GM18909 (cell line): ENCODE data around the gene SIGLEC9.

Experiments
- ATAC-seq: cut with Tn5 transposase; IDR thresholded peaks from one replicate; pipeline ENCODE4 v1.9.1; 2021; ENCODE audit warnings: mild to moderate bottlenecking; ENCODE audit not compliant: unreplicated experiment, poor library complexity

Gene SIGLEC9

DNA sequence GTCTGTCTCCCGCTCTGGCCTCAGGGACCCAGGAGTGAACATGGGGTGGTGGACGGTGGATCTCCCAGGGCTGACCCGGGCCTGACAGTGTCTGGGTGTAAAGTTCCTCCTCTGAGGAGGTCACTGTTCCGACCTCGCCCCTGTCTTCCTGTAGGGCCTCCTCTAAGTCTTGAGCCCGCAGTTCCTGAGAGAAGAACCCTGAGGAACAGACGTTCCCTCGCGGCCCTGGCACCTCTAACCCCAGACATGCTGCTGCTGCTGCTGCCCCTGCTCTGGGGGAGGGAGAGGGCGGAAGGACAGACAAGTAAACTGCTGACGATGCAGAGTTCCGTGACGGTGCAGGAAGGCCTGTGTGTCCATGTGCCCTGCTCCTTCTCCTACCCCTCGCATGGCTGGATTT, at the start of gene SIGLEC9:
SIGLEC9 (plus strand) TSS at position 178 of the 400 bp plus-strand sequence; CDS start at position 247, 69 bp downstream.
- no peak for ATAC-seq

DNA sequence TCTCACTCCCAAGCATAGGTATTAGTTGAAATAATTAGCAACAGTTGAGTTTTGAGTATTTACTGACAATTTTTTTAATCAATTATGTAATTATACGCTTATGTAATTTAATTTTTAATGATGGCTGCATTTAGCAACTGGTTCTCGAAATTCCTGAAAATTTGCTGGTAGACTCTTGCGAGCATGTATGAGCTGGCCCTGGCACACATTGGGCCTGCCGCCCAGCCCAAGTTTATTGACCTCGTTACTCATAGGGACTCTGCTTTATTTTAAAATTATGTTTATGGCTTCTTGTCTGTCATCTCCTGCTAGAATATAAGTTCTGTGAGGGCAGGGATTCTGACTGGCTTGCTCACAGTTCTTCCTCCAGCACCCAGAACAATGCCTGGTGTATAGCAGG, 48.7 kb upstream of the SIGLEC9 start:
- no peak for ATAC-seq

DNA sequence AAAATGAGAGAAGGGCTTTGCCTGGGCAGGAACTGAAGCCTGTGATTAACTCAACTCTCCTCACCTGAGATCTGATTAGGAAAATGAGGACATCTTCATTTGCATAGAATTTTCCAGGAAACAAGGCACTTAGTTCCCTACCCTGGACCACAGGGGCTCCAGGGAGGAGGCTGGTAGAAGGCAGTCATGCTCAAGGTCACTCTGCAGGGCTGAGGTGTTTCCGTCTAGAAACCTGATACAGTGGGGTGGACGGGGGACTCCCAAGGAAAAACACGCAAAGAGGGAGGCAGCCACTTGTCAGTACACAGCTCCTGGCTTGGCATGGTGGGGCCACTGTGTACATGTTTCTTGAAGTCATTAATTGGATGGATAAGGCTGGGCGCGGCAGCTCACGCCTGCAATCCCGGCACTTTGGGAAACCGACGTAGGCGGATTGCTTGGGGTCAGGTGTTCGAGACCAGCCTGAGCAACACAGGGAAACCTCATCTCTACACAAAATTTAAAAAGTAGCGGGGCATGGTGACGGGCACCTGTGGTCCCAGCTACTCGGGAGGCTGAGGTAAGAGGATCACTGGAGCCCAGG, 48.0 kb upstream of the SIGLEC9 start:
- ATAC-seq, result no peak

DNA sequence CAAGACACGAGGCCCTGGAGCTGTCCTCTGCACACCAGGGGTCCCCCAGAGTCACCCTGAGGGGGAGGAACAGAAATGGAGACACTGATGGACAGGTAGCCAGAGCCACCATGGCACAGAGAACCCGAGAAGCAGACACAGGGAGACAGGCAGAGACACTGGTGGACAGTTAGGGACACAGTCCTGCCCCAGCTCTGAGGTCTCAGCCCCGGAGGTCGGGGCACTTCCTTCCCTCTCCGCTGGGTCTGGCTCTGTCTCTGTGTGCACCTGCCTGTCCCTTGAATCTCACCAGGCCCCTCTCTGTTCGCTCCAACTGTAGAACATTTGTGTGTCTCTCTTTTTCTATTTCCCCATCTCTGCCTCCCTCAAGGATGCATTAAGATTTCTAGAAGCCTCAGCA, 46.6 kb upstream of the SIGLEC9 start:
- no peak for ATAC-seq

DNA sequence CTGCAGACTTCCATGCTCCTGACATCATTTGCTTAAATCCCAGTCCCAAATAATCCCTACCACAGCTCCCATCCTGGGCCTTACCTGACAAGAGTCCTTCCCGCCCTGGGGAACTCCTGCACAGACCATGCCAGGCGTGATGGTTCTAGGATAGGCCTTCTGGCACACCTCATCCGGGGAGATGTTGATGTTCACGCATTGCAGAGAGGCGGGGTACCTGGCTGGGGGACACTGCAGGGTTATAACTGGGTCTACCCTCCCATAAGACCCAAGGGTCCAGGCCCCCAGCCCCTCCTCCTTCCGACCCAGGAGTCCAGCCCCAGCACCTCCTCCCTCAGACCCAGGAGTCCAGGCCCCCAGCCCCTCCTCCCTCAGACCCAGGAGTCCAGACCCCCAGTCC, 46.0 kb upstream of the SIGLEC9 start:
- no peak for ATAC-seq

DNA sequence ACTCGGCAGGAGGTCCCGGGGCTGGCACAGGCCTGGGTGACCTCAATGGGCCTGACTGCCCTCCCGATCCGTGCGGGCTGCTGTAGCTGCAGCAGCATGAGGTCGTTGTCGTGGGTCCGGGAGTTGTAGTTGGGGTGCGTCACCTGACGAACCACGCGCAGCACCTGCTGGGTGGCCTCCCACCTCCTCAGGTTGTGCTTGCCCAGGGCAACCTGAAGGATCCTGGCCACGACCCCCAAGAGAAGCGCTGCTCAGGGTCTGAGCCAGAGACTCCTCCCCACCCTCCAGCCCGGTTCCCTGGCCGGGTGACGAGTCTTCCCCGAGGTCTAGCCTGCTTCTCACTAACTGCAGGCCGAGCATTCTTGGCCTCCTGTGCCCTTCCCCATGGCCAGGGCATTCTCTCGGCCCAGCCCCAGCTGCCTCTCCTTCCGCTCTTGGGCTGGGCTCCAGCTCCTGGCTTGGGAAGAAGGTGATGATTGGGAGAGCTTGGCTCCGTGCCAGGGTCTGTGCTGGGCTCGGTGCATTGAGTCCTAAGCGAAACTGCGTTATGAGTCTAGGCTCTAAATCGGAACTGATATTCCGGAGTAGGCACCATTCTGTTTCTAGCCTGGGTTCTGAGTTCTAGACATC, 45.1 kb upstream of the SIGLEC9 start:
- no peak for ATAC-seq

DNA sequence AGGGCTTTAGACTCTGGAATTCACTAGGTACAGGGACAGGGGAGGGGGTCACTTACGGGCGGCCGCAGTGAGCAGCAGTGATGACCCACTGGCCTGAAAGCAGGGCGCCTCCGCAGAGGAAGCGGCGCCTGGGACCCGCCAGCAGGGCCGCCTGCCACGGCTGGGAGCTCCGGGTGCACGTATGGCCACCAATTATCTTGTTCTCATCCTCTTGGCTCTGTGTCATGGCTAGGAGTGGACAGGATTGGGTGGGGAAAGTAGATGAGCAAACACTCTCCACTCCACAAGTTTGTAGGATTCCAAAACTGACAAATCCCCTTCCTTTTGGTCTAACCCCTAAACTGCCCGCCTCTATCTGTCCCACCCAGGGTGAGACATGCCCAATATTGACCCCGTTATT, 43.2 kb upstream of the SIGLEC9 start:
- no peak for ATAC-seq

DNA sequence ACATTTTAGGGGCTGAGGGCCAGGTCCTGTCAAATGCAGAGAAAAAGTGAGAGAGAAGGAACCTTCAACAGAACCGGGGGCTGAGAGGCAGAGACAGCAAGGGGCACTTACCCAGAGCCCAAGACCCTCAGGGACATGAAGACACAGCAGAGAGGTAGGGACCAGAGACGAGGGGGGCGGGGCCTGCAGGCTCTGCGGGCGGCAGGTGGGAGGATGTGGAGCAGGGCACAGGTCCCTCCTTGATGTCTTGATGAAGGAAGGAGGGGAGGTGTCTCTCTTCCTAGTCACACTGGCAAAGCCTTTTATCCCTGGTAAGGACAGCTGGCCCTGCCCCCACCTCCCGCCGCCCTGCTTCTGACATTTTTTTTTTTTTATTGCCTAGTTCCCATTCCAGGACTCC, 42.1 kb upstream of the SIGLEC9 start, which contains the start of gene KLK14:
KLK14 (minus strand) TSS at position 277 of the 400 bp plus-strand sequence; CDS start at position 4, 273 bp downstream.
- no peak for ATAC-seq

DNA sequence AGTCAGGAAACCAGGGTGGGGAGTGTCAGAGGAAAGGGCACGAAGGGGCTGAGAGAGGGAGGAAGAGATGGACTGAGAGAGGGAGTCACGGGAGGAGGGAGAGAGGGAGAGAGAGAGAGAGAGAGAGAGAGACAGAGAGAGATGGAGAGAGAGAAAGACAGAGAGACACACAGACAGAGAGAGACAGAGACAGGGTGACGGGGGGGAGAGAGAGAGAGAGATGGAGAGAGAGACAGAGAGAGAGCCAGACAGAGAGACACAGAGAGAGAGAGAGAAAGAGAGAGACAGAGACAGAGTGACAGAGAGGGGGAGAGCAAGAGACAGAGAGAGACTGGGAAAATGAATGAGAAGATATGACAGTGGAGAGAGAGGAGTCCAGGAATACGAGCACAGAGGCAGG, 41.5 kb upstream of the SIGLEC9 start:
- ATAC-seq, result no peak

DNA sequence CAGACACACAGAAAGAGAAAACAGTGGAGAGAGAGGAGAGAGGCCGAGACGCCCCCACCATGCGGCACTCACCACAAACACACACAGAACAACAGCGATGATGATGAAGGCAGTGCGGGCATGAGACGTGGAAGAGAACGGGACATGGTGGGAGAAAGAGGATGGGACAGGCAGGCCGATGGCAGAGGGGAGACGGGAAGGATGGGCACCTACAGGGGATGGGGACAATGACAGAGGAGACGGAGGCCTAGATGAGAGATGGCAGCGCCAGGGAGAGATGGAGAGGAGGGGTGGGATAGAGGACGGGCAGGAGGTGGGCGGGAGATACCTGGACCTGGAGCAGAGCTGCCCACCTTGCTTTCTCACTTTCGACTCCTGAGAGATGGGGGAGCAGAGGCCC, 40.9 kb upstream of the SIGLEC9 start:
- ATAC-seq, result no peak

DNA sequence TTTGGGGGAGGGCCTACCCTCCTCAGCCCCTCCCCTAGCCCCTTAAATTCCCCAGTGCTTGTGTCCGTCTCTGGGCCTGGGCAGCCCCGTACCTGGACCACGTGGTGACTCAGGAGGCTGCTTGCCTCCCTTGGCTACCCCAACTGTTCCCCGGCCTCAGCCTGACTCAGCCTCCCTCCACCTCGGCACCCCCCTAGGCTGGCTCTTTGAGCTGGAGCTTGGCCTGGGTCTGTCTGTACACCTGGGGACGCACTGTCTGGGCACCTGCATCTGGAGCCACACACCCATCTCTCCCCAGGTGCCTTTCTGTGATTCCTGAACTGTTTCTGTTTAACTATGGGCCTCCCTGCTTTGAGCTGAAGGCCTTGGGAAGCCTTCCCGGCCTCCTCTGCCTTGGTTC, 40.2 kb upstream of the SIGLEC9 start:
- ATAC-seq, result no peak

DNA sequence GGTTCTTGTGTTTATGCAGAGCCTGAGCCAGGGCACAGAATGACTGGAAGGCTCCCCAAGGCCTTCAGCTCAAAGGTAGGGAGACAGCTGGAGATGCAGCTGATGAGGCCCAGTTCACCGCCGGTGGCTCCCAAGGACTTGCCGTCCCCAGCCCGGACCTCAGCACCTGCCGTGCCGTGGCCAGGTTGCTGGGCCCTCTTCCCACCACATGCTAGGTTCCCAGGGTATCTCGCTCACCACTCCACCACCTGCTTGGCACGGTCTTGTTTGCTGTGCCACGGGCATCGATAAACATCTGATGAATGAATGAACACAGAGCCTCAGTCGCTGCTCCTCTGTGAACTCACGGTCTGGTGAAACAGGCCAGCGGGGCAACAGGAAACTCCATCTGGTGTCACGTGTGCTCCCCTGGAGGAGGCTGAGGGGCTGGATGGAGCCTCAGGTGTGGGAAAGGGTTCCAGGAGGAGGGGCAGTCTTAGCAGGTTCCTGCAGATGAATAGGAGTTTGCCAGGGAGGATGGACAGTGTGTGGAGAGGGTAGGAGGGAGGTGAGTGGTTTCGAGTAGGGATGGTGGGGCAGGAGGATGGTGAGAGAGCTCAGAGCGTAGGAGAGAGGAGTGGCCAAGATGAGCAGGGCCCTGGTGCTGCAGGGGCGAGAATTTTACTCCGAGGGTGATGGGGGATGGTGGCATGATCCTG, 38.4 kb upstream of the SIGLEC9 start:
- ATAC-seq, result no peak

DNA sequence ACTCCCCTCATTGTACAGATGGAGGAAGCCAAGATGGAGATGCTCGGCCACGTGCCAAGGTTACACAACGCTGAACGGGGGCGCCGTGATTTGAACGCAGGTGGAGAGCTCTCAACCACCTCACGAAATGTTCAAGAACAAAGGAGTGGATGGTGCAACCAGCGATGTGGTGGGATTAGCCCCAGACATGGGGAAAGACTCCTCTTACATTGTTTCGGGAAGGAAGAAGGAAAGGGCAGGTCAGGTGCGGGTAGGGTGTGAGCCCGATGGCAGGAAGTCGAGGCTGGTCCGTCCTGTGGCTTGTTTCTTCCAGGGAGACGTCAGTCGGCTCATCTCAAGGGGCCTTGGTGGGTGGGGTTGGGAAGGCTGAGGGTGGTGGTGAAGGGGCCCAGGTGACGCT, 34.9 kb upstream of the SIGLEC9 start:
- ATAC-seq, result no peak

DNA sequence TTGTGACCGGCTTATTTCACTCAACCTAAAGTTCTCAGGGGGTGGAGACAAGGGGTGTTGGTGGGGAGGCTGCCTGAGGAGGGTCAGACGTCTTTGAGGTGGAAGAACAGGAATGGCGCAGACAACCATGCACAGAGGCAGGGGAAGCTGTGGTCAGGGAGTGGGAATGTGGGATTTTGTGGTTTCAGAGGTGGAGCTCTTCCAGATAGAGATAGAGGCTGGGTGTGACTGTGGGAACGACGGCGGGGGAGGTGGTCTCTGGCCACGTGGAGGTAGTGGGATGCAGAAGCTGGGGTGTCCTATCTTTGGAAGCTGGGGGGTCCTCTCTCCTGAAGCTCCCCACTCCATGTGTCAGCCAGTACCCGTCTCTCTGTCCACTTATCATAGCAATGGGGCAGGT, 34.2 kb upstream of the SIGLEC9 start:
- ATAC-seq, result no peak

DNA sequence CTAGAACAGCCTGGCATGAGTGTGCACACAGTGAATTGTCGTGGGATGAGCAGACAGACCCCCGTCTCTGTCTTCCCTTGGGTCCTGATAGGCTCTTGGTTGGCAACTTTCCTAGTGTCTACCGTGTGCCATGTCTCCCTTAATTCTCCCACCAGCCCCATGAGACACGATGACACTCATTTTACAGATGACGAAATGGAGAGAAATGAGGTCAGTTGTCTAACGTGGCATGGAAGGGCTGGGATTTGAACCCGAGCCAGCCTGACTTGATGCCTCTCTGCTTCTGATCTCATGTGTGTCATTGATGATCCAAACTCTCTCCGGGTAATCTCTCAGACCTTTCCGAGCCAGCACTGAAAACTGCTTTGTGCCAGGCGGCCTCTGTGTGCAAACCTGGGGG, 33.6 kb upstream of the SIGLEC9 start:
- no peak for ATAC-seq

DNA sequence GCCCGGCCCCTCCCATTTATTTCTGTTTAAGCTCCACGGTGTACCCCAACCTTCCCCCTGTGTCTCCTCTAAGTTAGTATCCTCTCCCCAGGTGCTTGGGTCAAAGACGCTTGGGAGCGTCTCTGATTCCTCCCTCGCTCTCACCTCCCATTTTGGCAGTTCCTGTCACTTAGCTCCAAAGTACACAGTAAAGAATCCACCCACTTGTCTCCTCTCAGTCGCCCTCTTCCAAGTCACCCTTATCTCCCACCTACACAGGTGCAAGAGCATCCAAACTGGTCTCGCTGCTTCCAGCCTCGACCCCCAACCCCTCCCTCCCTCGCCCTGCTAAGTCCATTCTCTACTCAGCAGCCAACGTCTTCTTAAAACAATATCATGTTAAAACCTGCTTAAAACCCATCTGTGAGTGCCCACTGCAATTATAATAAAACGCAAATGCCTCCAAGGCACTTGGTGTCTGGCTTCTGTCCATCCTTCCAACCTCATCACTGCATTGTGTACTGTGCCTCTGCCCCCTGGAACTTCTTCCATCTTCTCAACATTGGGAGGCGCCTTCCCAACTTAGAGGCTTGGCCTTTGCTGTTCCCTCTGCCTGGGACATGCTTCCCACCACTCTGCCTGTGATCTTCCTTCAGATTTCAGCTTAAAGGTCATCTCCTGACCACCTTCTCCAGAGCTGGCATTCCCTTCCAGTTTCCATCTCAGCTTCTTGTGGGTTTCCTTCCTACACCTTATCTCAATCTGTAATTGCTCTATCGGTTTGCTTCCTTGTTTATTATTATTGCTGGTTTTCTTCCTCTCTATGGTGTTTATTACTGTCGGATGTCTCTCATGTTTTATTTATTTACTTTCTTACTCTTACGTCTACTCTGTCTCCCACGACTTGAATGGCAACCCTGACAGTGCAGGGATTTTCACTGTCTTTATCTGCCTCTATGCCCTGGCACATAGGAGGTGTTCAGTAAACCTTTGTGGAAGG, 32.5 kb upstream of the SIGLEC9 start:
- no peak for ATAC-seq

DNA sequence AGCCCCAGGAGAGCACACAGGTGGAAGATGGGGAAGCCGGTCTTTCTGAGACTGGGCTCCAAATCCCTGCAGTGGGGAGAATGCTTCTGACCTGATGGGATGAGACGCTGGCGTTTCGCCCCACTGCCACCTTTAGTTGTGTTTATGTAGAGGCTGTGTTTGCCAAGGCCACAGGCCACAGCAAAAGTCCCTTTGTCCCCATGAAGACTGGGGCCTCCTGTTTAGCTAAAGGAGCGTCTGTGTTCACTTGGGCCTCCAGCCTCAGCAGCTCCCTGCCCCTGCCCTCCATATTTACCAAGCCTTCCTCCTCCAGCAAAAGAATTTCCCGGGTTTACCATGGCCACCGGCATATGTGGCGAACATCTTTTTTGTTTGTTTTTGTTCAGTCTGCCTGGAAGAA, 31.6 kb upstream of the SIGLEC9 start:
- no peak for ATAC-seq

DNA sequence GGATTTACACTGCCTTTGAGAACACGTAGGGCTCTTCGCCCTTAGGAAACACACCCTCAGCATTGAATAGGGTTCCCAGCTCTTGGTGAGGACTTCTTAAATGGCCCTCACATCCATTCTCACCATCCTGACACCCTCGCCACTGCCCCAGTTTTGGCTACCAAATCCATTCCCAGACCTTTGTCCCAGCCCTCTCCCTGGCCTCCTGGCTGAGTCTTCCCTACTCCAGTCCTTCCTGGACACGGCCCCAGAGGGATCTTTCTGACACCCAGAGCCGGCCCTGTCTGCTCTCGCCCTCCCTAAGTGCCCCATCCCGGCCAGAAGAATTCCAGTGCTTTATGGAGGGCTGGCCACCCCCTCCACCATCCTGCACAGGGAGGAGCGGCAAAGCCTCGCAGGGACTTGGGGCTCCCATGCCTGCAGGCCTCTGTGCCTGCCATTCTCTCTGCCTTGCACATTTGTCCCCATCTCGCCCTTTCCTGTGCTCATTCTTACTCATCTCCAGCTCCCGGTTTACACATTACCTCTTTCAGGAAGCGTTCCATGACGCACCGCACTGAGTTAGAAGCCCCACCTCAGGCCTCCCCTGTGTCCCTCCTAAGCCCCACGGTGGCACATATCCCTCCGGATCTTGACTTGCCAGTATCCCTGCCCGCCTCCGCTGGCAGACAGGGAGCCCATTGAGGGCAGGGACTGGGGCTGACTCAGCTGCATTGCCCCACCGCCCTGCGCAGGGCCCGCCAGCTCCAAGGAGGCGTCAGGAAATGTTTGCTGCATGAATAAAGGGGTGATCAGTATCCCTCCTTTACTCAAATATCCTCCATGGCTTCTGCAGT, 31.0 kb upstream of the SIGLEC9 start:
- ATAC-seq, result no peak

DNA sequence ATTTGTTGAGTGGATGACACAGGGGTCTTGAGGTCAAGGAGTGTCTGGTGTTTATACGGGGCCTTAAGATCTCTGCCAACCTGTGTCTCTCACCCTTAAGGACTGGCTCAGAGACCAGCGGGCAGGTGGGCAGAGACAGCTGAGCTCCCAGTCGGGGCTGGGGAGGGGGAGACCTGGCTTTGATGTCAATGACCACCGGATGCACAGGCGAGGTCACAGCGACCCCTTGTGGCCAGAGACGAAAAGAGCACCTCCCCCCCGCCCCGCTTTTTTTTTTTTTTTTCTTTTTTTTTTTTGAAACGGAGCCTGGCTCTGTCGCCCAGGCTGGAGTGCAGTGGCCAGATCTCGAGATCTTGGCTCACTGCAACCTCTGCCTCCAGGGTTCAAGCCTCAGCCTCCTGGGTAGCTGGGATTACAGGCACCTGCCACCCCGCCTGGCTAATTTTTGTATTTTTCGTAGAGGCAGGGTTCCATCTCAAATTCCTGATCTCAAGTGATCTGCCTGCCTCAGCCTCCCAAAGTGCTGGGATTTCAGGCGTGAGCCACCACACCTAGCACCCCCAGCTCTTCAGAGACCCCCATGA, 29.9 kb upstream of the SIGLEC9 start:
- no peak for ATAC-seq
